HG03025 (cell line): ENCODE measurements around the gene ENTPD8.

ENCODE experiments used
- ATAC-seq: cut with Tn5 transposase; IDR thresholded peaks from one replicate; pipeline ENCODE4 v1.9.1; 2021; ENCODE audit warnings: mild to moderate bottlenecking, moderate library complexity; ENCODE audit not compliant: unreplicated experiment, low FRiP score

ENTPD8 gene

DNA sequence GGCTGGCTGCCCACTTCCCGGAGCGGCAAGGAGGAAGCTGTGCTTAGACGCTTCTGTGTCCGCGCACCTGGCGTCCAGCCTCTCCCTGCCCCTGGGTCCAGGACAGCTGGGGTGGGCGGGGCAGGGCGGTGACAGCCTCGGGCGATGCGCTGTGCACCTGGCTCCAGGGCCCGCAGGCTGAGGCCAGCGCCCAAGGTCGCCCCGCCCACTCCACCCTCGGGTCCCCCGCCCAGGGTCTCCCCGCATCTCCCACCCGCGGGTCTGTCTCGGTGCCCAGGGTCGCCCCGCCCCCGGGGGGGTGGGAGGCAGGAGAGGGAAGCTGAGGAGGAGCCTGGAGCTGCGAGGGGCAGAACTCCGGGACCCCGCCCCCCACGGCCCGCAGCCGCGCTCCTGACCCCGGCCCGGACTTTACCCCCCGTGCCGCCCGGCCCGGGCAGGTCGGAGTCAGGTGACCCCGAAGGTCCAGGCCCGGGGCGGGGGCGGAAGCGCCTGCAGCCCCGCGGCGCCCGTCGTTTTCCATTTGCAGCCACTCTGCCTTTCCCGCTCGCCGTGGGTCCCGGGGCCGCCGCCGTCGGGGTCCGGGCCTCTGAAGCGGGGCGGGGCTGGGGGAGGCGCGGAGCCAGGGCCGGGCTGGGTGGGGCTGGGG lies at the start of gene ENTPD8:
Gene ENTPD8 (minus strand): TSS at position 69 of the 646 bp plus-strand sequence. CDS start 3,072 bp downstream, outside the sequence.
- ATAC-seq = no peak

GRCh38 chr9:137490532-137491186 lies 49.5 kb upstream of the ENTPD8 start:
- ATAC-seq = no peak

- no peak for ATAC-seq
These were observed 47.7 kb upstream of the ENTPD8 start for GRCh38 chr9:137488906-137489305.

- ATAC-seq = no peak
These were observed 47.1 kb upstream of the ENTPD8 start for GRCh38 chr9:137488327-137488653.

DNA sequence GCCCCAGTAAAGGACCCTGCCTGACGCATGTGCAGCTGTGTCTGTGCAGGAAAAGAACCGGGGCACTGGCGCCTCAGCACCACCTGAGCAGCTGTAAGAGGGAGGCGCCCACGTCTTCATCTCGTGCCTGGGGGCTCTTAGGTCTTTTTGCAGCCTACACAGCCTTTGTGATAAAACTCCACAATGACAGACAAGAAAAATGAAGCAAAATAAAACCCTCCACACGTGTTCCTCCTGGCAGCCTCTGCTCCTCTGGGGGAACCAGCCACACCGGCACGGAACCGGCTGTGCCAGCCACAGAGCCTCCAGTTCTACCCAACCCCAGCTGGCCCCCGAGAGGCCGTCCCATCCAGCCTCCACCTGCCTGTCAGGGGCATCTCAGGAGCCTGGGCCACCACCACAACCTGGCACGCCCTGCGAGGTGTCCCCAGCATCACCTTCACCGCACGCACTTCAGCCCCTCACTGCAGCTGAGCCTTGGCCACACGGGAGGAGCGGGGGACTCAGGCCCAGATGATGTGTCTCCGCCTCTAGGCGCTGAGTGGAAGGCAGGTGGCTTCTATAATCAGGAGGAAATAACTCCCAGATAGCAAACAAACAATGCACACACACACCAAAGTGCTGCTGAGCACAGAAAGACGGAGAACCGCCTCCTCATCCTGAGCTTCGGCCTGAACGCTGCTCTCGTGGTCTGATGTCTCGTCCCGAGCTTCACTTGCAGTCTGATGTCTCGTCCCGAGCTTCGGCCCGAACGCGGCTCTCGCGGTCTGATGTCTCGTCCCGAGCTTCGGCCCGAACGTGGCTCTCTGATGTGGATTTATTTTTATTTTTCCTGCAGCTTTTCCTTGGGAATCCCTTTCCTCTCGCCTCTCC lies 46.5 kb upstream of the ENTPD8 start:
- no peak for ATAC-seq

DNA sequence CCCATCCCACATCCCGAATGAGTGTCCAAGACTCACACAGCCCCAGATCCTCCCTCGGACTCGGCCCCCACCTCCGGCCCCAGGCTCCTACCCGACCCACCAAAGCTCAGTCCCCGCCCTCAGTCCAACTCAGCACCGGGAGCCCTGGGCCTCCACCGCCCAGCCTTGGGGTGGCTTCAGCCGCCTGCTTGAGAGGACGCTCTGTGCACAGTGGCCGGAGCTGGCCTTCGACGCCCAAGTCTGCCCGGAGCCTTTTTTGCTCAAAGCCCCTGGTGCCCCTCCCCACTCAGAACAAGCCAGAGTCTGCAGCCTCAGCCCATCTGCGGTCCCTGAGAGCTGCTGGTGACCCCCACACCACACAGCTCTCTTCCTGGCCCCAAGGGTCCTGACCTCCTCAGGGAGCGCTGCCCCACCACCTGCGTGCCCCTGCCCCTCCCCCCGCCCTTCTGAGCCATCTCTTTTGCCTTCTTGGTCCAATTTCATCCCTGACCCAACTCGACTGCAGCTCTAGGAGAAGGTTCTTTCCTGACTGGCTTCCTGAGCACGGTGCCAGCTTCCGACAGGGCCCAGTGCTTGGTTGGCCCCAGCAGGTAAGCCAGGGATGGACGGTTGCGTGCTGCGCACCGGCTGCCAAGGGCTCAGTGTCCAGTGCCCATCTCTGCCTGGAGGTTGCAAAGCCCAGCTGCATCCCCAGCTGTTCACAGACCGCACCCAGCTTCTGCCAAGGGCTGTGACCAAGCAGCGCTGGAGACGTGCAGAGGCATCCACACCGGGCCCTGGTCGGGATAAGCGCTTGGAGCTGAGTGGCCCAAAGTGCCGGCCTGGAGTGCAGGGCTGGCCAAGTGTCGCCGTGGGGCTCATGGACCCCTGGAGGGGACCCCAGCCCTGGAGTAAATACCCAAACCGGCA lies 45.6 kb upstream of the ENTPD8 start:
- no peak for ATAC-seq

DNA sequence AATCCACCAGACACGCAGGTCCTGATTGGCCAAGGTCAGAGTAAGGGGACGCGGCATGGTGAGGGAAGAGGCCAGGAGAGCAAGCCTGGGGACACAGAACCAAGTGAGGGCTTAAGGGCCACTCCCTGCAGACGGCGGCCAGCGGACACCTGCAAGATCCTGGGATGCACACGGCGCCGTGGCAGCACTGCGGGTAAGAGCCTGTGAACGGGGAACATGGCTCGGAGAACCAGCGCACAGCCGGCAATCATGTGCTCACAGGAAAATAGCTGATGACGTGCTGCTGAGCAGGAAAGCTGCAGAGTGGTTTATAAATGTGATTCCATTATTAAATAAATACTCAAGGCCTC lies 45.0 kb upstream of the ENTPD8 start:
- no peak for ATAC-seq

GRCh38 chr9:137485343-137486140 lies 44.4 kb upstream of the ENTPD8 start:
- no peak for ATAC-seq

GRCh38 chr9:137484551-137485315 lies 43.6 kb upstream of the ENTPD8 start:
- ATAC-seq = no peak

- ATAC-seq = no peak
These were observed 41.1 kb upstream of the ENTPD8 start for GRCh38 chr9:137482094-137482781.

DNA sequence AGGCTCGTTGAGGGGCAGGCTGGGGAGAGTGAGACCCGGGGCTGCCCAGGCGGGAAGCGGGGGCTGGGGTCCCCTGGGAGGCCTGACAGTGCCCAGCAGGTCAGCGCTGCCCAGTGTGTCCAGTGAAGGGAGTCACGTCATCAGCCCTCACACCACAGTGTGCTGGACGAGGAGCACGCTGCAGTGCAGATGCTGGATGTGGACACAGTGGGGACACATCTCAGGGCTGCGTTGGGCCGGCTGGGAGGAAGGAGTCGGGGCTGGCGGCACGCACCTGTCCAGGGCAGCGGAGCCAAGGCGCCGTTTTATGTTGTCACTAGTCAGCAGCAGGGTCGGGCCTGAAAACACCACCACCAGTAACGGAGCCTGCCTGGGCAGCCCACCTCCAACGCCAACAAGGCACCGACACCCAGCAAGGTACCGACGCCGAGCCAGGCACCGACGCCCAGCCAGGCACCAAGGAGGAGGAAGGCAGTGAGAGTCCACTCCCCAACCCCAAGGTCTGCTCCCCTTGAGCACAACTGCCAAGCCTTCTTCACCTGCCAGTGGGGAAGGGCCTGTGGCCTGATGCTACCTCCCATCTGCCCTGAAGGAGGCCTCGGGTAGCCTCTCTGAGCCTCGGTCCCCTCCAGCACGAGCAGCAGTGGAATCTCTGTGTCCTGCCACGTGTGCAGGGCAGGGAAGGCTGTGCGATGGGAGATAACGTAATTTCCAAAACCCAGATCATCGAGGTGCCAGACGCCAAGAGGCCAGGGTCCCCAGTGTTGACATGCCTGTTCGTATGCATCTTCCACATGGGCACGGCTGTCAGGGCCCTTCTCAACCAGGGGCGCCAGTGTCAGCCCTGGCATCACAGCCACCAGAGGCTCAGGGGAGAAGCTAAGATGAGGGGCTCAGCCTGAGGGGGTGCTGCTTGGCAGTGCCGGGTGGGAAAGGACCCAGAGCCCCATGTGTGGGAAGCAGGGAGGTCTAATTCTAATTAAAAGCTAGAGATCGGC lies 39.8 kb upstream of the ENTPD8 start:
- ATAC-seq = no peak

DNA sequence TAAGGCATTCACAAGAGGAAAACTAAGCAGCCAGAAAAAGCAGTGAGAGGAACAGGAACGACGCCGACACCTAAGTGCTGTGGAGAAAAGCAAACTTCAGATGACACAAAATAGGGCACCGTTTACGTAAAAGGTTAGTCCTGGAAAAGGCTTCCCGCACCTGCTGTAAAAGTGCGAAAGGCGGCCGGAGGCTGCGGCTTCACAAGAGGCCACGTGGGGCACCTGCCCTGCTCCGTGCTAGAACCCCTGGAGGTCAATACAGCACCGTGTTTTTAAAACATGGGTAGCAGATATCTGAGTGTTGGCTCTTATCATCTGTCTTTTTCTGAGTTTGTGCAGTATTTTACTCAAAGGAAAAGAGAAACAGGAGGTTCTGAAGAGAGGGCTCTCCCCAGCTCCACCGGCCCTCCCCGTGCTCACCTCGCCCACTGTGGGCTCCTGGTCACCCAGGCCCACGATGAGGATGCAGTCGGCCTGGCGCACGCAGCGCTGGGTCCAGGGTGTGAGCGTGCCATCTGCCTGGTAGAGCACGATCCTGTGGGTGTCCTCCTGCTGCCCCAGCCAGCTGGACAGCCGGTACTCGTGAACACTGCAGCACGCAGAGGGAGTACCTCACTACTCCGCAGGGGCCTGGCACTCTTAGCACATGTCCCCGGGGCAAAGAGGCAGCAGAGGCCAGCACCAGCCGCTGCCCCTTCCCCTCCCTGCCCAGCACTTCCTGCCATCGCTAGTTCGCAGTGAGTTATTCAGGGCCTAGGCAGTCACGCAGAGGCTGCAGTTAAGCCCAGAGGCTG lies 38.9 kb upstream of the ENTPD8 start:
- no peak for ATAC-seq

DNA sequence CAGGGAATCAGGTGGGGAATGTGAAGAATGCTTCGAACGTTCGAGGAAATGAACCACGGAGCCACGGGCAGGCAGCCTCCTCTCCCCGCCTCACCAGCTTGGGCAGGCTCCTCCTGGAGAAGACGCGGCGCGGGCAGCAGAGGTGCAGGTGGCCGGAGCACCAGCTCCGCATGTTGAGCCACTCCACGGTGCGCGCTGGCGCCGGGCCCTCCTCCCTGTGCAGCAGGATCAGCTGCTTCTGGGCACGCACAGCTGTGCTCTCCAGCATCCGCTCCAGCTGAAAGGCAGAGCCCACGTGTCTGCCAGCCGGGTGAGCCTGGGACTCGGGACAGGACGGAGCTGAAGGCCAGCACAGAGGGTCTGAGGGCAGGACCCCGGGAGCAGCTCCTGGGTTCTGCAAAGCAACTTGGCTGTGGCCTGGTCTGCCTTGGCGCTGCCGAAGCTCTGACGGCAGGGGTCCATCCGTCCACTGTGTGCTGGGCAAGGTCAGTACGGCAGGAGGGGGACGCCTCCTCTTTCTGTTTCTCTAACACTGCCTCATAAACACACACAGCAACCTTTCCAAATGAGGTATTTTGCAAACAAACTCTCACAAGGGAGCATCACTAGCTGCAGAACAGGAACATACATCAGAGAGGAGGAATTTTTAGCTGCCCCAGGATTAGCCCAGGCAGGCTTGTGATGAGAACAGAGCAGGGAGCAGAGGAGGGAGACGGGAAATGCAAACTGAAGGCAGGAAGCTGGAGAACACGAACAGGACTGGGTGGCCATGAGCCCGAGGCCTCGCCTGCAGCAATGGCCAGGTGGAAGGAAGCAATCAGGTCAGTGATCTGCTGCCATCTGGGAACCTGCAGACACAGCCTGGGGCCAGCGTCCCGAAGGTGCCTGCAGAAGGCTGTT lies 38.1 kb upstream of the ENTPD8 start:
- no peak for ATAC-seq

DNA sequence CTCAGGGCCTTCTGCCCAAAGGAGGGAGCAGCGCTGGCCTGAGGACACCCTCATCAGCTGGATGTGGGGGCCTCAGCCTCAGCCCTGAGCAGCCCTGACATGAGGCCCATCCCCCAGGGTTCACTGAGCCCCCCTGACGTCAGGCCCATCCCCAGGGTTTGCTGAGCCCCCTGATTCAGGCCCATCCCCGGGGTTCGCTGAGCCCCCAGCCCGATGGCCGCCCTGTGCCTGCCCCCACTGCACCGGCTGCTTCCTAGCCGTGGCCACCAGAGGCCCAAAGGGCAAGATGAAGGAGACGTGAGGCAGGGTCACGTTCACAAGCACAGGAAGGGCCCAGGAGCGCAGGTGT lies 37.4 kb upstream of the ENTPD8 start:
- ATAC-seq = no peak

DNA sequence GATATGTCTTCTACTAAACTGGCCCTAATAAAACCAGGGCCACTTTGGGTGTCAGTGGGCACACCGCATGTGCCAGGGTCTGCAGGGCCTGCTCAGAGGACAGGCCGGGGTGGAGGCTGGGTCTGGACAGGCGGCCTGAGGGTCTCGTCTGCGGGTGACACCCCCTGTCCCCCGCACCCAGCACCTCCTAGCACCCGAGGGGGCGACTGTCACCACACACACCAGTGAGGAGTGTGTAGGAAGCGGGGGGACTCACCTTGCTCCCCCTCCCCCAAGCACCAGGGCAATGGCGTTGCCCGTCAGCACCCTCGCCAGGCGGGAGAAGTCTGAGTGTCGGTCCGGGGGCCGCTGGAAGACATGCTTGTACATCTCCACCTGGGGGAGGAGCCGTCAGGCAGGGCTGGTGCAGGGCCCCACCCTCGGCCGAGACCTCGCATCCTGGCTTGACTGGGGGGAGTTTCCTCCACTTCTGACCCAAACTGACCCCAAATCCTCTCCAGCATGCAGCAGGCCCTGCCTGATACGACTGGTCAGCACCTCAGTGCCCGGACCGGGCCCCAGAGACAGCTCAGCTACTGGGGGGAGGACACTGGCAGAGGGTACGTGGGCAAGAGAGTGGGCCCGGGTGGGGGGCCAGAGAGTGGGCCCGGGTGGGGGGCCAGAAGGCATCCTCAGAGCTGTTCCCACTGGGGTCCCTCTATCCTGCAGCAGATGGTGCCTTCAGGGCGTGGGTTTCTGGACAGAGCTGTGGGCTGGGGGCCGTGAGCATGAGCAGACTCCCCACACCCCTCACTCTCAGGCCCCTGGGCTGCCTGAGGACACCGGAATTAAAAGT lies 36.8 kb upstream of the ENTPD8 start:
- no peak for ATAC-seq
